ENCODE data around the gene RSPO4.

- TF ChIP-seq POLR2AphosphoS5 (IDR thresholded peaks at IDR 0.05) (no peak), POLR2A (IDR thresholded peaks at IDR 0.05) (no peak)
Measured at GRCh38 chr20:998231-998830, 3.8 kb downstream of the RSPO4 start.
